C1 segment of cervical spinal cord (tissue), 14 donors: ENCODE measurements around the gene KCNT1.
A peak's percentile ranks its signal among the peaks of the same experiment; 100 is the strongest.
"Not testable (repeated sequence)": the region's sequence is repeated elsewhere in the genome, so short reads cannot be mapped to it uniquely, and the experiment has no call there.

Experiments used
- DNase-seq, 14 donors: peaks; one replicate each; lab custom pipeline; 2025; lab: John Stamatoyannopoulos, UW

The KCNT1 gene

DNA sequence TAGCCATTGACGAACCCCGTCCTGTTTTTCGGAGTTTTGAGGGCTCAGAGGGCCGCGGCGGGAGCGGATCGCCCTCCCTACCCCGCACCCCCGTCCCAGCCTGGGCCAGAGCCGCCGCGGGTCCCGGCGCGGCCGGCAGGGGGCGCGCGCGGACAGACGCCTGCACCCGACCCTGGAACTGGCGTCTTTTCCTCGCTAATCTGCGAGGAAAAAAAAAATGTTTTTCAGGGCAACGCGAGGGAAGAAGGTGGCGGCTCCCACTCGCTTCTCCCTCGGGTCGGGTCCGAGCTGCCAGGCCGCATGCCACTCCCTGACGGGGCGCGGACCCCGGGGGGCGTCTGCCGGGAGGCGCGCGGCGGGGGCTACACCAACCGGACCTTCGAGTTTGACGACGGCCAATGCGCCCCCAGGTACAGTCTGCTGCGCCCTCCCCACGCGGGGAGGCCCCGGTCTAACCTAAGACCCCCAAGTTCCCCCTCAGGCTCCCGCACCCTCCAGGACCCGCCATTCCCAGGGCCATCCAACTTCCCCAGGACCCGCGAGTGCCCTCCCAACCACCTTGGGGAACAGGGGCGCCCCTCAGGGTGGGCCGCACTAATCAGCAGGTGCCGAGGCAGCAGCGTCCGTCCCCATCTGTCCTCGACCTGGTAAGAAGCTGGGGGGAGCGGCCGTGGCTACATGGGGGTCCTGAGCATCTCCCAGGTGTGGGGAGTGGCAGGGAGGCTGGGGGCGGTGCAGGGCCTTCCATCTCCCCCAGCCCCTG is at the start of gene KCNT1:
Gene KCNT1 (plus strand): TSS at position 227 of the 763 bp plus-strand sequence. CDS start 74 bp downstream, at position 301.
- DNase-seq = peak in 4 of 14 donors; percentile 10 to 52 (median 14)

DNA sequence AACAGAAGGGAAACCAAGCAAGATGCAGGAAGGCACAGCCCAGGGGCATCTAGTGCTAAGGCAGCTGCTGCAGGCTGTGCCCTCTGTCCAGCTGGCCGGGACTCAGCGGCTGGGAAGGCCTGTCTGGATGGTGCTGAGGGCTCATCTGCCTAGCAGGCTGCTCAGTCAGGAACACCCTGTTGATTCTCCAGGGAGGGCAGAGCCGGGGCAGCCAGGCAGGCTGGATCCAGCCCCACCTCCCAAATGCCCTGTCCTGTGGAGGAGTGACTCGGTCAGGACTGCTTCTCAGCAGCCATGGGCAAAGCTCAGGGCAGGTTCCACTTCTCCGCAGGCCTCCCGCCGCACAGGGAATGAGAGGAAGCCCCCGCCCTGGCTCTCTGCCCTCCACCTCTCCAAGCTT is 46.7 kb upstream of the KCNT1 start:
- DNase-seq = no peak

DNA sequence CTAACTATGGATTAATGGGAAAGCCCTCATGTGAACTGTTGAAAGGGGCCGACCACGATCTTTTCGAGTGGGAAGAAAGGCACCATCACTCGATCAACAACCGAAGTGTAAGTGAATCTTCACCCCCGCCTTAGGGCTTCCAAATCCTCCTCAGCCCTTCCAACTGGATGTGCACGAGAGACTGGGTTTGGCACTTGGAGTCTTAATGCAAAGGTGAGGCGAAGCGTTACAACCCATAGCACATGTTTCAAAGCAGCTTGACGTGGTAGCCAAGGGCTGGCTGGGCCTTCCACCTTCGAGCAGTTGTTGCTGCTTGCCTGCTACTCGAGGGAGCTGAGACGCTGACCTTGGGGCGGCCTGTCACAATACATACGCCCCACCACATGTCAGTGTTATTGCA is 44.6 kb upstream of the KCNT1 start:
- no peak for DNase-seq

DNA sequence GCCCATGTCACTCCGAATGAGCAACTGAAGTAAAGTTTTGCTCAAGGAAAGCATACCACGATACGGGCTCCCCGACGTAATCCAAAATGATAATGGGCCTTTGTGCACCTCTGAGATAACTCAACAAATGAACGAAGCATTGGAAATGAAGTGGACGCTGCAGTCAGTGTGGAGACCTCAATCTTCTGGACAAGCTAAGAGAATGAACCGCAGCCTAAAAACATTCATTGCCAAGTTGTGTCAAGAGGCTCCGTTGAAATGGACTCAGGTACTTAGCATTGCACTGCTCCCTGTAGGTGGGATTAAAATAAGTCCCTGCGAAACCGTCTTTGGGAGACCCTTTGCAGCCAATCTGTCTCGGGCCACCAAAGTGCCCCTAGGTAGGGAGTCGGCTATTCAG is 42.7 kb upstream of the KCNT1 start:
- no peak for DNase-seq

DNA sequence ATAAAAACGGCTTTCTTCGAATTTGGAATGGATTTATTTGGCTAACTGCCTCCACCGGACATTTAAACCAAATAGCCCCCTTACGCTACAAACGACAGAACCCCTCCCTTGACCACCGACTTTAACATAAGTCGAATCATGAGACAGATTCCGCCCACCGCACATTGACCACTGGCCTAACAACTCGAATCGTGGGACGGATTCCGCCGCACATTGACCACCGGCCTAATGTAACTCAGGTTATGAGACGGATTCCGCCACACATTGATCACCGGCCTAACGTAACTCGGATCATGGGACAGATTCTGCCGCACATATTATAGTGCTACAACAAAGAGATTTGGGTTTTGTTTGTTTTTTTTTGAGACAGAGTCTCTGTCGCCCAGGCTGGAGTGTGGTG is 41.6 kb upstream of the KCNT1 start:
- no peak for DNase-seq

DNA sequence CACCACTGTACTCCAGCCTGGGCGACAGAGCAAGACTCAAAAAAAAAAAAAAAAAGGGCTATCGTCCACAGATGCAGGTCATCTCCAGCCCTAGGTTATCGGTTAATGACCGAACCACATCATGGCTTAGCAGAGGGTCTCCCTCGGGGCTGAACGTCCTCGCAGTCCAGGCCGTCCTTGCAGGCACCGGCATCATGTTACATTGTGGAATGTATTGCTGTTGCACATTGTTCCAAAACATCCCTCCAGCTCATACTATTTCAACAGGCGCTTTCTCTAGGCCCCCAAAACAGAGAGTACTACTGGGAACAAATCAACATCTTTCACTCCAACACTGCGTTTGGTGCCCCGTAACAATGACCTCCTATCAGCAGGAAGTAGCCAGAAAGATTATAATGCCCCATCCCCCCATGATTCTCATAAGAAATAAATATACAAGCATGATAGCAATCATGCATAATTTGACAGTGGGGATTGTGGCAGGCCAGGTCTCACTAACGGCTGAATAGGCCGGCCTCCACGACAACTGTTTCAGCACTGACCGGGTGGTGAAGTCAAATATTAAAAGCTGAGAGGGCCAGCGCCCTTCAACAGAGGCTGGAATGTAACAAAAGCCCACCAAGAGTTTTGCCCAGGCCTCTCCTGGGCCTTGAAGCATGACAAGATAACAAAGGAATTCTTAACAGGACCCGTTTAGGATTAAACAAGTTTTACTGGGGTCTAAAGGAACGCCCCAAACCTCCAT is 40.0 kb upstream of the KCNT1 start:
- DNase-seq = no peak

DNA sequence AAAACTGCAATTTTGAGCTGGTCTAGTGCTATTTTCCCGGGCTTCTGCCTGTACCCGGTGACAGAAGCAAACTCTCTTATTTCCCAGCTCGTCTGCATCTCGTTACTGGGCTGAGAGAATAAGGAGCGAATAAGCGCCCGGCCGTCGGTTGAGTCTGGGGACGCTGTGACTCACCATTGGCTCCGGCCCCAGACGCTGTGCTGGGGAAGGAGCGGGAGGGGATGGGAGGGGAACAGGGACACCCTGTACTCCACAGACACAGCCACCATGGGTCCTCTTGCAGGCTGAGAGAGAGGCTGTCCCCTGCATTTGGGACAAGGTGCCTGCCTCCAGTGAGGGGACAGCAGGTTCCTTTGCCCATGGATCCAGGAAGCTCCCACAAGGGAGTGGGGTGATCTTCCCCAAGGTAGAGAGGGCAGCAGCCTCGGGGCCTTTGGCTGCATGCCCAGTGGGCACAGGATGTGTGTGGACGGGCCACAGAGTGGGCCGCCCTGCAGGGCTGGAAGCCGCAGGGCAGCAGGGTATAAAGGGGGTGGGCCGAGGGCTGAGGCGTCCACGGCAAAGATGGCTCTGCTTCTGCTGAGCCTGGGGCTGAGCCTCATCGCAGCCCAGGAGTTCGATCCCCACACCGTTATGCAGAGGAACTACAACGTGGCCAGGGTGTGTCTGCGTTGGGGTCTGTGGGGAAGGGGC is 39.1 kb upstream of the KCNT1 start, which contains the start of gene LCN9:
Gene LCN9 (plus strand): TSS at position 552 of the 693 bp plus-strand sequence. CDS start 13 bp downstream, at position 565.
- peak in 3 of 14 donors; percentile 2 to 47 (median 13) for DNase-seq

DNA sequence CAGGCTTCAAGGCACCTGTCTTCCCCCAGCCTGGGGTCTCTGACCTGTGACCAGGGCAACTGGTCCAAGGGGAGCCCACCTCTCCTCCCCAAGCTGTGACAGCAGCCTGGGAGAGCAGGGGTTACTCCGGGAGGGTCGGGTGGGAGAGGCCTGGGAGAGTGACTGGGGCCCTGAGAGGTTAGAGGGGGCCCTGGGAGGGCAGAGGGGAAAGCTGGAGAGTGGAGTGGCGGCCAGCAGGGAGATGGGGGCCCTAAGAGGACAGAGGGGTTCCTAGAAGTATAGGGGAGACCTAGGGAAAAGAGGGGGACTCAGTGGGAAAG is 38.6 kb upstream of the KCNT1 start:
- no peak for DNase-seq

DNA sequence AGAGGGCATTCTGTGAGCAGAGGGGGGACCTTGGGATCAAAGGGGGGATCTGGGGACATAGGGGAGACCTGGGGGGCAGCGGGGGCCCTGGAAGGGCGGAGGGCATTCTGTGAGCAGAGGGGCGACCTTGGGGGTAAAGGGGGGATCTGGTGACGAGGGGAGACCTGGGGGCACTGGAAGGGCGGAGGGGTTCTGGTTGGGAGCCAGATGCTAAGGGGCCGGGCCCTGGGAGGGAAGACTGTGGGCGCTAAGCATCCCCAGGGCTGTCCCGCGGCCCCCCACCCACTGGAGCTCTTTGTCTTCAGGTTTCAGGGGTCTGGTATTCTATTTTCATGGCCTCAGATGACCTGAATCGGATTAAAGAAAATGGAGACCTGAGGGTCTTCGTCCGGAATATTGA is 38.1 kb upstream of the KCNT1 start:
- no peak for DNase-seq

DNA sequence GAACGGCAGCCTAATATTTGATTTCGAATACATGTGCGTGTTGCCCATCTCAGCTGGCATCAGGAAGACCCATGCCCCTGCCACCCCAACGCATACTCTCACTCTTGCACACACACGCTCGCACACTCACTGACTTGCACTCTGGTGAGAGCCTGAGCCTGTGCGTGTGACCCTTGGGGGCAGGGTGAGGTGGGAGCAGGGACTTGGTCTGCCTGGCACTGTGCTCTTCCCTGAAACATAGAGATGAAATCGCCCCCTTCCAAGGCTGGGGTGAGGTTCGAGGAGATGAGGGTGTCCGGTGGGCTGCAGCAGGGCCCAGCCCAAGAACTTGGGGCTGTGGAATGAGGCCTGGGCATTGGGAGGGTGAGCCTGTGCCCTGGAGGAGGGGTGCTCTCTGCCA is 37.7 kb upstream of the KCNT1 start:
- DNase-seq = no peak

DNA sequence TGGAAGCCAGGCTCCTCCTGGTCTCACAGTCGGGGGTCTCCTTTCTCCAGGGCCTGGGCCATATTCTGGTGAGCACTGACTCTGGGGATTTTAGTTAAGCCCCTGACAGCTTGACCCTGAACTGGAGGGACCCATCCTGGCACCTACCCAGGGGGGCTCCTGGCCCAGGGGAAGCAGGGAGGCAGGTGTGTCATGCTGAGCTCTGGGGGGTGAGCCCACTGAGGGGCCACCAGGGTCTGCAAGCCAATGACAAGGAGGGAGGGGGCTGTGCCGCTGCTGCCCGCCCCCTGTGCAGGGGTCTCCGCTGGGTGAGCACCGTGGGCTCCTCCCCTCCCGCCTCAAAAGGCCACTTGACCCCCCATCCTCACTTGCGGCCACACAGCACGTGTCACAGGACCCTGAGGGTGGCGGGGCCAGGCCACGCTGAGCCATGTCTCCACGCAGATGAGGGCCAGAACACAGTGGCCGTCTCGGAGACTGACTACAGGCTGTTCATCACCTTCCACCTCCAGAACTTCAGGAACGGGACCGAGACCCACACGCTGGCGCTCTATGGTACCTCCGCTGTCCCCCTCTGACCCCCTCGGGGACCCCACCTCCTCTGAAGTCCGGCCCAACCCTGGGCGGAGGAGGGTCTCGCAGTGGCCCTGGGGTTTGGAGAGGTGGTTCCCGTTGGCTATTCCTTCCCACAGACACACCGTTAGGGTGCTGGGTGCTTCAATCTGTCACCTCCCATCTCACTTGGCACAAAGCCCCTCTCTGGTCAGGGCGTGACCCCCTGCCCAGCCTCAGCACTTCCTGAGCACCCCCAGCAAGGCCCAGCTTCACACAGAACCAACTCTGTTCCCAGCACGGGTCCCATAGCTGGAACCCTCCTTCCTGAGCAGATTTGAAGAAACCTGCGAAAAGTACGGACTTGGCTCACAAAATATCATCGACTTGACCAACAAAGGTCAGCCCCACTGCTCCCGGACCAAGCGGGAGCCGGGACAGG is 36.9 kb upstream of the KCNT1 start:
- no peak for DNase-seq

DNA sequence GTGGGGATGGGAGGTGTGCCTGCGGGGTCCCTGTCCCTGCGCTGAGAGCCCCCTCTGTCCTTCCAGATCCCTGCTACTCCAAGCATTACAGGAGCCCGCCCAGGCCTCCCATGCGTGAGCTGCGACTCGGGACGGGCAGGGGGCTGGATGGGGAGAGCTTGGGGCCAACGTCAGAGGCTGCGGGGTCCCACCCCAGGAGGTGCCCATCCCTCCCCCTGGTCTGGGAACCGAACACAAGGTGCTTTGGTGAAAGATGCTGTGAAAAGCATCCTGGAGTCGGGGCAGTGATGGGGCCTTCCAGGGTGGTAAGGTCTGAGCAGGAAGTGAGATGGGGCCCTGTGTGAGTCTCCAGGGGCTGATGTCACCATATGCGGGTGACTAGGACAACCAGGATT is 36.2 kb upstream of the KCNT1 start:
- no peak for DNase-seq

DNA sequence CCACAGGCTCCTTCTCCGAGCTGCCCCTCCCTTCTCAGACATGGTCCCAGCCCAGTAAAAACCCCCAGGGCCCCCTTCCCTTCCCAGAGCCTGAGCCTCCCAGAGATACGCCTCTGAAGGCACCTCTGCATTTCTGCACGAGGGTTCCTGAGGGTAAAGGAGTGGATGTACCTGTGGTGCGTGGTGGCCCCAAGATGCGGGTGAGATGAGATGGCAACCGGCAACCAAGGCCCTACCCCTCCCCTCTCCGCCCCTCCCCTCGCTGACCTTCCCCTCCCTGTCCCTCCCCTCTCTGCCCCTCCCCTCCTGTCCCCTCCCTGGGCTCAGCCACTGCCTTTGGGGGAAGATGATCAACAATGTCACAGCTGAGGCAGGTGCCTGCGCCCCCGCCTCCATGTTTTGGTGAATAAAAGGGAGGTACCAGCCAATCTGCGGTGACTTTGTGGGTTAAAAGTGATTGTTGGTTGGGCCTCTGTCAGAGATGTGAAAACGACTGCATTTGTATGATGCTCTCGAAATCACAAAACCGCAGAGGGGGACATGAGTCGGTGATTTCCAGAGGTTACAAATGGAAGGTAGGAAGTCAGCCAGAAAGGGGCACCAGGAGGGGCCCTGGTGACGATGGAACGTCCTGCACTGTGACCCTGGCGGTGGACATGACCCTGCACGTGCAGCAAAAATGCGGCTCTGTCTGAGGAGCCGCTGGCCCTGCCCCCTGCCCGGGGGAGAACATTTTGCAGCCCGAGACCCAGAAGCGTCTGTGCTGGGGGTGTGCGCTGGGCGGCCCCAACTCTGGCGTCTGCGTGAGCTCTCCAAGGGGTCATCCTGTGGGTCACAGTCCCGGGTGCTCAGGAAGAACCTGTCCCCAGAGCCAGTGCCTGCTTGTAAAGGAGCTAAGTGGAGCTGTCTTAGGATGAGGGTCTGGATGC is 35.2 kb upstream of the KCNT1 start:
- DNase-seq = no peak

DNA sequence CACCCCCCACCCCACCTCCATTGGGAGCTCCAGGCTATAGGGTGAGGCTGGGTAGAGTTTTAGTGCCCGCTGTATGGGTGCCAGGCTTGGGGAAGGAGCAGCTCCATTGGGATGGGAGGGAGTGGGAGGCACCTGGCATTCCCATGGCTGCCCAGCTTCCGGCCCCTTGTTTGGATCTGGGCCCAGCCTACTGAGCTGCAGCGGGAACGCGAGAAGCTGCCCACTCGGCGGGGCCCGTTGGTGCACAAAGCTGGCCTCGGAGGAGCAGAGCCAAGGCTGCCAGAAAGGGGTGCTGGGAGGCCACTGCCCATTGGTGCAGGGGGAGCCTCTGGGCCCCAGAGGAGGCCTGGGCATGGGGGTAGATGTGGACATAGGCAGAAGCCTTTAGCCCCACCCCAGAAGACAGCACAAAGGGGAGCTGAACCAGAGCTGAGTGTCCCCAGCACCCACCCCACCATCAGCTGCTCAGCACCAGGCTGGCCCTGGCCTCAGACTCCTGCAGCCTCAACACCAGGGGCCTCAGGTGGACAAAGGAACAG is 34.5 kb upstream of the KCNT1 start:
- DNase-seq = no peak

DNA sequence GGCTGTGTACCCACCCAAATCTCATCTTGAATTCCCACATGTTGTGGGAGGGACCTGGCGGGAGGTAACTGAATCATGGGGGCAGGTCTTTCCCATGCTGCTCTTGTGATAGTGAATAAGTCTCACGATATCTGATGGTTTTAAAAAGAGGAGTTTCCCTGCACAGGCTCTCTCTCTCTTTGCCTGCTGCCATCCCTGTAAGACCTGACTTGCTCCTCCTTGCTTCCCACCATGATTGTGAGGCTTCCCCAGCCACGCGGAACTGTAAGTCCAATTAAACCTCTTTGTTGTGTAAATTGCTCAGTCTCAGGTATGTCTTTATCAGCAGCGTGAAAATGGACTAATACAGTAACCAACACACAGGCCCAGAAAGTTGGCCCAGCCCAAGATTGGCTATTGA is 33.0 kb upstream of the KCNT1 start:
- DNase-seq = not testable (repeated sequence)

DNA sequence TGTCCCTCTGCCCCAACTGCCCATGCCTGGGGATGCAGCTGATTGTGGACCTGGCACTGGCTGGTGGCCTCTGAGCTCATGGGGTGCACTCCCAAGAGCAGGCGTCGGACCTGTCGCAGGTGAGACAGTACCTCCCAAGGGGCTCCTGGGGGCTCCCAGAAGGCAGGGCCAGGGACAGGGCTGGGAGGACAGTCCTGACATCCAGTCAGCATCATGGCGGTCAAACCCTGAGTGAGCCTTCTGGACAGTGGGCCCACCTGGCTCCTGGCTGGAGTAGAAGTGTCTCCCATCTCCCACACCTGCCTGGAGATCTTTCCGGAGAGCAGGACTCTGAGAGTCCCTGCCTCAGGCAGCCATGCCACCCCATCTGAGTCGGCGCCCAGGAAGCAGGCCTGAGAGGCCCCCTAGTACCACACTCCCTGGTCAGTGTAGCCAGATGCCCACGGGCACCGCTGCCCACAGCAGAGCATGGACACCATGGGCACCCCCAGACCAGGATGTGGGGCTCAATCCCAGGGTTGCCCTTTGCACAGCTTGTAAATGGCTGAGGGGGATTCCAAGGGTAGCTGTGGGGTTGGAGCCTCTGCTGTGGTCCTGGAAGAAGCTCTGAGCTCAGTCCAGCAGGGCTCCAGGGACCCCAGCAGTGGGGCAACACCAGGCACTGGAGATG is 32.2 kb upstream of the KCNT1 start:
- DNase-seq = no peak

DNA sequence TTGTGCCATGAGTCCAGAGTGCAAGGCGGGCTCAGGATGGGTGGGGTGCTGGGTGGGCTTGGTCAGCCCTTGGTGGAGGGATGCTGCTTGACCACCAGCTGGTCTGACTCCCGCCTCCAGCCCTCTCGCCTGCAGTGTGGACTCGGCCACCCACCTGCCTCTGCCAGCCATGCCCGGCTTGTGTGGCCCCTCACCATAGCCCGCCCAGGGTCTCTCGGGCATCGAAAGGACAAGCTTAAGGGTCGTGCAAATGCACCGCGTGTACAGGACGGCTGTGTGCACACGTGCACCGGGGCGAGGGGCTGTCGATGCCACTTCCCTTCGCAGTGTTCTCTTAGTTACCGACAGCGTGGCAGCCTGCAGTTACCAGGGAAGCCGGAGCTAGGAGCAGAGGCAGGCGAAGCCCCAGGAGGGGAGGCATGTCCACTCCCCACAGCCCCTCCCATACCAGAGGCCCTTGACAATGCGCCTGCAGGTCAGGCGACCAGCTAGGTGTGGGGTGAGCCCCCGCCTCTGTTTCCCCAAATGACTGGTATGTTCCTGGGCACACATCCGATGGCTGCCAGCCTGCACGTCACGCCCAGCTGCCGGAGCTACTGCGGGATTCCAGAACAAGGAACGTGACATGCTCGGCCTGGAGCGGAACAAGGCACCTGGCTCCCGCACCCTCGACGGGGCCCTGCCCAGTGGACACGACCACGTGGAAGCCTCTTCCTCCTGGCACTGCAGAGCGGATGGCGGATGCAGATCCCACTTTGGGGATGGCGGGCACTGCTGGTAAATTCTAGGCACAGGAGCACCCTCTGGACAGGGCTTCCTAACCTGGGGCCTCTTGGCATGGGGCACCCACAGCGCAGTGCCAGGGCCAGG is 31.0 kb upstream of the KCNT1 start:
- no peak for DNase-seq

DNA sequence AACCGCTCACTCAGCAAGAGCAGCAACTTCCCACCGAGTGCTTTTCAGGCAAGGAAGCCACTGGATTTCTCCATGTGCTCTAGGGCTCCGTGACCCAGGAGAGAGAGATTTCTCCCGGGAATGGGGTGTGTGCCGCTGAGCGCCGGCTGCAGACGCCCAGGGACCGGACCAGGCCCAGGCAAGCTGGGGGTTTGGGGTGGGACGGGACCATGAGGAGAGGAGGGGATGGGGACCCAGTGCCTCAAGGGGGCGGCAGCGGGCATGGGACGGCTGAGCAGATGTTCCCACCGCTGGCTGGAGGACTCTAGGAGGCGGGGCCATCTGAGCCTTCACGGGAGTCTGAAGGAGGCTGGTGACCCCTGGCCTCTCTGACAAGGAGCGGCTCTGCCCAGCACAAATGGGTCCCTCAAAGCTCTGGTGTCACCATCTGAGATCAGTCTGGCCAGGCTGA is 30.4 kb upstream of the KCNT1 start:
- DNase-seq = no peak
